Left ventricle myocardium inferior (tissue), 1 donor: ENCODE measurements around the gene WIPF3. TPM values are rescaled to one million over a fixed set of nuclear protein-coding genes. Genes with fewer than 3 reads are reported as not detected.

ENCODE experiments used
- DNase-seq: peaks from one replicate; pipeline ENCODE4 v3.0.0-alpha.2; 2020
- H3K27ac ChIP-seq: fragments of 200-600 bp; replicated peaks from 2 replicates; pipeline ENCODE4 v1.8.0; 2021
- H3K27me3 ChIP-seq: fragments of 200-600 bp; 2 replicates; pipeline ENCODE4 v1.8.0; 2021; ENCODE audit warnings: low read depth
- H3K36me3 ChIP-seq: fragments of 200-600 bp; 2 replicates; pipeline ENCODE4 v1.8.0; 2021
- H3K4me1 ChIP-seq: fragments of 200-600 bp; 2 replicates; pipeline ENCODE4 v1.8.0; 2021
- H3K4me3 ChIP-seq: fragments of 200-600 bp; 2 replicates; pipeline ENCODE4 v1.8.0; 2021; ENCODE audit warnings: mild to moderate bottlenecking, moderate library complexity
- H3K9me3 ChIP-seq: fragments of 200-600 bp; replicated peaks from 2 replicates; pipeline ENCODE4 v1.8.0; 2021
- CTCF ChIP-seq: fragments of 200-600 bp; IDR thresholded peaks from 2 replicates; pipeline ENCODE4 v1.8.0; 2021; ENCODE audit warnings: antibody characterized with exemption, mild to moderate bottlenecking, borderline replicate concordance
- intact Hi-C: fragments of 100-400 bp; cut with micrococcal nuclease; formaldehyde crosslinking; loops from one replicate; pipeline ENCODE4 v1.11.0; 2022
- total RNA-seq: library from RNA; stranded (reverse); fragmentation: NEBNext Ultra II Directional; extraction: Animal tissue kit (Norgen Biotek cat#: 25700); gene quantifications from one replicate; pipeline ENCODE4 v1.2.1, GENCODE V29; 2021
- donor health status: DM: no; HTN: yes; CAD: no; lungs with severe emphysema.

The WIPF3 gene
- total RNA-seq, 1 donor from 2014 or later, result 8.0 TPM

- DNase-seq, result no peak
- Histone ChIP-seq H3K36me3 (no peaks in the 10 kb centered on the region), H3K27ac (no peak overlapping the region), H3K9me3 (no peaks in the 10 kb centered on the region), H3K4me1 (peaks cover 37% of the 10 kb centered on the region), H3K27me3 (no peaks in the 10 kb centered on the region), H3K4me3 (no peak overlapping the region)
- intact Hi-C loops, result no loop called here
- no peak for TF ChIP-seq CTCF
Observed at GRCh38 chr7:29857654-29858053, 51.3 kb downstream of the WIPF3 start.

- no peak for TF ChIP-seq CTCF
- no peaks in the 10 kb centered on the region for H3K27me3 ChIP-seq
- H3K9me3 ChIP-seq, result no peaks in the 10 kb centered on the region
- H3K27ac ChIP-seq, result no peak overlapping the region
- H3K4me3 ChIP-seq, result no peak overlapping the region
- intact Hi-C loops, result no loop called here
- peaks cover 33% of the 10 kb centered on the region for H3K4me1 ChIP-seq
- H3K36me3 ChIP-seq, result no peaks in the 10 kb centered on the region
- no peak for DNase-seq
Observed at GRCh38 chr7:29858191-29858951, 52.1 kb downstream of the WIPF3 start.

- Histone ChIP-seq H3K4me3 (no peak overlapping the region), H3K27me3 (no peaks in the 10 kb centered on the region), H3K4me1 (peaks cover 34% of the 10 kb centered on the region), H3K27ac (no peak overlapping the region), H3K9me3 (no peaks in the 10 kb centered on the region), H3K36me3 (no peaks in the 10 kb centered on the region)
- TF ChIP-seq CTCF, result no peak
- no peak for DNase-seq
- intact Hi-C loops, result no loop called here
Observed at GRCh38 chr7:29859104-29859503, 52.8 kb downstream of the WIPF3 start.

GRCh38 chr7:29859524-29860185 lies 53.3 kb downstream of the WIPF3 start:
- no peaks in the 10 kb centered on the region for H3K27me3 ChIP-seq
- no peak overlapping the region for H3K27ac ChIP-seq
- peaks cover 36% of the 10 kb centered on the region for H3K4me1 ChIP-seq
- H3K36me3 ChIP-seq, result no peaks in the 10 kb centered on the region
- no peak overlapping the region for H3K4me3 ChIP-seq
- intact Hi-C loops, result no loop called here
- DNase-seq, result no peak
- TF ChIP-seq CTCF, result no peak
- H3K9me3 ChIP-seq, result no peaks in the 10 kb centered on the region

GRCh38 chr7:29860186-29860585 lies 53.9 kb downstream of the WIPF3 start:
- intact Hi-C loops, result no loop called here
- no peak overlapping the region for H3K27ac ChIP-seq
- H3K4me3 ChIP-seq, result no peak overlapping the region
- H3K4me1 ChIP-seq, result peaks cover 37% of the 10 kb centered on the region
- no peak for DNase-seq
- H3K27me3 ChIP-seq, result no peaks in the 10 kb centered on the region
- no peaks in the 10 kb centered on the region for H3K36me3 ChIP-seq
- TF ChIP-seq CTCF, result no peak
- no peaks in the 10 kb centered on the region for H3K9me3 ChIP-seq
